Aorta (tissue), 5 donors: Measurements from ENCODE around the gene HPSE2. TPM values are rescaled to one million over a fixed set of nuclear protein-coding genes. Genes with fewer than 3 reads are reported as not detected.

ENCODE experiments used
- ATAC-seq: fragments of 200-7000 bp; cut with Tn5 transposase; one replicate; pipeline ENCODE4 v1.9.1; 2022; ENCODE audit warnings: moderate library complexity; ENCODE audit not compliant: low FRiP score
- DNase-seq, 2 donors: peaks; one replicate each; pipeline ENCODE4 v3.0.0-alpha.2; 2020
- H3K27ac ChIP-seq, 2 donors: one replicate each; pipeline ENCODE4 v1.5.1; 2013; ENCODE audit warnings: low read length in 2 of 2, mild to moderate bottlenecking in 2 of 2, moderate library complexity in 2 of 2, control low read depth in 1 of 2, inconsistent platforms in 1 of 2, low read depth in 1 of 2
- H3K27me3 ChIP-seq, 2 donors: one replicate each; pipeline ENCODE4 v1.6.1; 2013; ENCODE audit warnings: control low read depth in 1 of 2, low read length in 1 of 2, mild to moderate bottlenecking in 1 of 2, moderate library complexity in 1 of 2; ENCODE audit not compliant: insufficient read depth in 2 of 2, control insufficient read depth in 1 of 2
- H3K36me3 ChIP-seq, 2 donors: one replicate each; pipeline ENCODE4 v1.6.1; 2013; ENCODE audit warnings: control low read depth in 1 of 2, low read length in 1 of 2, mild to moderate bottlenecking in 1 of 2; ENCODE audit not compliant: insufficient read depth in 2 of 2, control insufficient read depth in 1 of 2
- H3K4me1 ChIP-seq, 2 donors: one replicate each; pipeline ENCODE4 v1.6.1; 2013; ENCODE audit warnings: low read length in 2 of 2, control low read depth in 1 of 2, mild to moderate bottlenecking in 1 of 2, moderate library complexity in 1 of 2; ENCODE audit not compliant: insufficient read depth in 2 of 2, control insufficient read depth in 1 of 2
- H3K4me3 ChIP-seq, 2 donors: one replicate each; pipeline ENCODE4 v1.5.1; 2013; ENCODE audit warnings: low read length in 2 of 2, control low read depth in 1 of 2, mild to moderate bottlenecking in 1 of 2
- H3K9me3 ChIP-seq: one replicate; pipeline ENCODE4 v1.6.1; 2013; ENCODE audit warnings: mild to moderate bottlenecking, low read length; ENCODE audit not compliant: control insufficient read depth
- WGBS, 2 donors: extraction: QIAGEN DNeasy Blood & Tissue Kit; methylation state at CpG; one replicate each; pipeline ENCODE4 v1.1.7; 2013; 5-methylcytosine and 5-hydroxymethylcytosine counted together
- intact Hi-C, 2 donors: fragments of 100-400 bp; cut with DNase I; formaldehyde crosslinking; loops; one replicate each; pipeline versions ENCODE4 v1.14.2 to v1.15.0; 2022
- polyA plus RNA-seq, 2 donors: library from polyadenylated mRNA; stranded (reverse); fragments of 200-250 nt; gene quantifications; one replicate each; pipeline ENCODE4 v1.2.3, GENCODE V29; 2013
- total RNA-seq, 2 donors: library from RNA; stranded (reverse); fragmentation: NEBNext Ultra II Directional; extraction: Animal tissue kit (Norgen Biotek cat#: 25700); gene quantifications; one replicate each; pipeline ENCODE4 v1.2.1, GENCODE V29; 2021
- donor health status: healthy with polysubstance abuse.
- donor health status: Bipolar disorder and iron deficiency.
- donor health status: DM: no; HTN: no; CAD: no.
- donor health status: DM: no; HTN: no; CAD: no.
- donor health status: DM: yes; HTN: yes; CAD: no.

HPSE2 gene
- total and polyA plus RNA-seq, 4 donors: 1.2 to 22.0 (median 4.8) TPM

- no peak for DNase-seq
- Histone ChIP-seq H3K27me3 (no peaks in the 10 kb centered on the region), H3K27ac (no peak overlapping the region), H3K9me3 (no peaks in the 10 kb centered on the region), H3K4me3 (no peak overlapping the region), H3K4me1 (no peaks in the 10 kb centered on the region), H3K36me3 (no peaks in the 10 kb centered on the region)
- 59 to 60% methylated on average over 15 of the region's 15 CpGs for WGBS, 2 donors
- no peak for ATAC-seq
- intact Hi-C loops: loop anchor here (2.0 to 5.0 kb wide), 4 partner anchors 195 to 780 kb away; no protein-coding TSS in a partner anchor
These were observed 768.7 kb downstream of the HPSE2 start for GRCh38 chr10:98466861-98467505.

- intact Hi-C loops: loop anchor here (2.0 to 5.0 kb wide), 4 partner anchors 196 to 781 kb away; no protein-coding TSS in a partner anchor
- Histone ChIP-seq H3K9me3 (no peaks in the 10 kb centered on the region), H3K4me1 (no peaks in the 10 kb centered on the region), H3K4me3 (no peak overlapping the region), H3K36me3 (no peaks in the 10 kb centered on the region), H3K27me3 (no peaks in the 10 kb centered on the region), H3K27ac (no peak overlapping the region)
- 90 to 93% methylated on average over 3 of the region's 3 CpGs for WGBS, 2 donors
- ATAC-seq (no peak), DNase-seq (no peak)
These were observed 769.8 kb downstream of the HPSE2 start for GRCh38 chr10:98465866-98466265.

- ATAC-seq (no peak), DNase-seq (no peak)
- H3K4me3 ChIP-seq: no peak overlapping the region
- no peaks in the 10 kb centered on the region for H3K36me3 ChIP-seq
- intact Hi-C loops: no loop called here
- H3K27me3 ChIP-seq: no peaks in the 10 kb centered on the region
- H3K4me1 ChIP-seq: peaks cover 0 to 3% of the 10 kb centered on the region in 2 donors
- WGBS, 2 donors: 88% methylated on average over 8 of the region's 8 CpGs
- H3K9me3 ChIP-seq: no peaks in the 10 kb centered on the region
- H3K27ac ChIP-seq: no peak overlapping the region
These were observed 771.5 kb downstream of the HPSE2 start for GRCh38 chr10:98463976-98464754.

GRCh38 chr10:98463016-98463415, 772.6 kb downstream of the HPSE2 start:
- Histone ChIP-seq H3K9me3 (no peaks in the 10 kb centered on the region), H3K36me3 (no peaks in the 10 kb centered on the region), H3K27ac (no peak overlapping the region), H3K4me3 (no peak overlapping the region), H3K4me1 (peaks cover 0 to 3% of the 10 kb centered on the region in 2 donors), H3K27me3 (no peaks in the 10 kb centered on the region)
- 96 to 97% methylated on average over 6 of the region's 6 CpGs for whole genome bisulfite sequencing, 2 donors
- intact Hi-C loops: no loop called here
- DNase-seq (no peak), ATAC-seq (no peak)

GRCh38 chr10:98461500-98461842, 774.2 kb downstream of the HPSE2 start:
- Histone ChIP-seq H3K4me3 (no peak overlapping the region), H3K4me1 (peaks cover 0 to 3% of the 10 kb centered on the region in 2 donors), H3K27me3 (no peaks in the 10 kb centered on the region), H3K9me3 (no peaks in the 10 kb centered on the region), H3K36me3 (no peaks in the 10 kb centered on the region), H3K27ac (peak overlapping the region in 1 of 2 donors; percentile 91)
- 87 to 89% methylated on average over 3 of the region's 3 CpGs for WGBS, 2 donors
- intact Hi-C loops: no loop called here
- DNase-seq (no peak), ATAC-seq (no peak)

GRCh38 chr10:98460837-98461499, 774.7 kb downstream of the HPSE2 start:
- peaks cover 0 to 3% of the 10 kb centered on the region in 2 donors for H3K4me1 ChIP-seq
- no peaks in the 10 kb centered on the region for H3K9me3 ChIP-seq
- no peak overlapping the region for H3K4me3 ChIP-seq
- DNase-seq: peak in 1 of 2 donors; percentile 63
- peak; percentile 90 for ATAC-seq
- no peaks in the 10 kb centered on the region for H3K27me3 ChIP-seq
- peak overlapping the region in 1 of 2 donors; percentile 91 for H3K27ac ChIP-seq
- 30 to 36% methylated on average over 3 of the region's 3 CpGs for WGBS, 2 donors
- intact Hi-C loops: no loop called here
- no peaks in the 10 kb centered on the region for H3K36me3 ChIP-seq

- no peaks in the 10 kb centered on the region for H3K27me3 ChIP-seq
- intact Hi-C loops: no loop called here
- H3K4me1 ChIP-seq: peaks cover 0 to 3% of the 10 kb centered on the region in 2 donors
- no peaks in the 10 kb centered on the region for H3K9me3 ChIP-seq
- no peak overlapping the region for H3K27ac ChIP-seq
- no peak overlapping the region for H3K4me3 ChIP-seq
- no peaks in the 10 kb centered on the region for H3K36me3 ChIP-seq
- ATAC-seq: no peak
- no peak for DNase-seq
- 91 to 92% methylated on average over 15 of the region's 15 CpGs for WGBS, 2 donors
These were observed 776.6 kb downstream of the HPSE2 start for GRCh38 chr10:98458809-98459784.

GRCh38 chr10:98457721-98458120, 777.9 kb downstream of the HPSE2 start:
- DNase-seq (no peak), ATAC-seq (no peak)
- Histone ChIP-seq H3K27ac (no peak overlapping the region), H3K36me3 (no peaks in the 10 kb centered on the region), H3K4me1 (peaks cover 0 to 3% of the 10 kb centered on the region in 2 donors), H3K4me3 (no peak overlapping the region), H3K27me3 (no peaks in the 10 kb centered on the region), H3K9me3 (no peaks in the 10 kb centered on the region)
- 46 to 51% methylated on average over 8 of the region's 8 CpGs for WGBS, 2 donors
- intact Hi-C loops: no loop called here
